AG09309 (cell line): ENCODE measurements around the gene ABR.

Experiments used
- DNase-seq: peaks from one replicate; pipeline ENCODE4 v3.0.0-alpha.2; 2010; ENCODE audit warnings: low read depth
- H3K4me3 ChIP-seq: 2 replicates; pipeline ENCODE4 v1.5.1; 2011; ENCODE audit warnings: mild to moderate bottlenecking, low read depth, low read length, moderate library complexity; ENCODE audit not compliant: control insufficient read depth
- CTCF ChIP-seq: IDR thresholded peaks from 2 replicates; pipeline ENCODE4 v1.5.1; 2011; ENCODE audit warnings: mild to moderate bottlenecking, low read depth, low read length, inconsistent platforms; ENCODE audit not compliant: insufficient read depth, control insufficient read depth; ENCODE audit errors: missing control alignments

Gene ABR

GRCh38 chr17:1035546-1036170 is 144.1 kb downstream of the ABR start:
- no peak for TF ChIP-seq CTCF
- H3K4me3 ChIP-seq, result no peak overlapping the region
- no peak for DNase-seq

- no peak for DNase-seq
- no peak overlapping the region for H3K4me3 ChIP-seq
- no peak for TF ChIP-seq CTCF
Observed at GRCh38 chr17:1034652-1035210, 145.1 kb downstream of the ABR start.

GRCh38 chr17:1033503-1033902 is 146.3 kb downstream of the ABR start:
- TF ChIP-seq CTCF, result no peak
- DNase-seq, result no peak
- H3K4me3 ChIP-seq, result no peak overlapping the region

- DNase-seq, result no peak
- no peak for TF ChIP-seq CTCF
- no peak overlapping the region for H3K4me3 ChIP-seq
Observed at GRCh38 chr17:1032391-1032790, 147.4 kb downstream of the ABR start.

- TF ChIP-seq CTCF, result no peak
- H3K4me3 ChIP-seq, result no peak overlapping the region
- no peak for DNase-seq
Observed at GRCh38 chr17:1031711-1032110, 148.1 kb downstream of the ABR start.

- no peak overlapping the region for H3K4me3 ChIP-seq
- no peak for TF ChIP-seq CTCF
- DNase-seq, result no peak
Observed at GRCh38 chr17:1030684-1031532, 148.9 kb downstream of the ABR start.
